GM19324 (cell line): ENCODE measurements around the gene TMPRSS13.
A peak's percentile ranks its signal among the peaks of the same experiment; 100 is the strongest.
"Not testable (repeated sequence)": the region's sequence is repeated elsewhere in the genome, so short reads cannot be mapped to it uniquely, and the experiment has no call there.

ENCODE experiments used
- ATAC-seq: cut with Tn5 transposase; IDR thresholded peaks from one replicate; pipeline ENCODE4 v1.9.1; 2021; ENCODE audit warnings: mild to moderate bottlenecking, moderate library complexity; ENCODE audit not compliant: unreplicated experiment, low FRiP score

TMPRSS13 gene

GRCh38 chr11:117950993-117951961, 22.1 kb upstream of the TMPRSS13 start:
- ATAC-seq, result no peak

- no peak for ATAC-seq
Observed at GRCh38 chr11:117950301-117950700, 21.1 kb upstream of the TMPRSS13 start.

- ATAC-seq, result no peak
Observed at GRCh38 chr11:117949062-117949461, 19.9 kb upstream of the TMPRSS13 start.

GRCh38 chr11:117948466-117948865, 19.3 kb upstream of the TMPRSS13 start:
- not testable (repeated sequence) for ATAC-seq

- ATAC-seq, result not testable (repeated sequence)
Observed at GRCh38 chr11:117947751-117948150, 18.5 kb upstream of the TMPRSS13 start.

- ATAC-seq, result no peak
Observed at GRCh38 chr11:117946842-117947526, 17.8 kb upstream of the TMPRSS13 start.

- ATAC-seq, result no peak
Observed at GRCh38 chr11:117946156-117946841, 17.1 kb upstream of the TMPRSS13 start.

- no peak for ATAC-seq
Observed at GRCh38 chr11:117945047-117945810, 16.0 kb upstream of the TMPRSS13 start.

- ATAC-seq, result no peak
Observed at GRCh38 chr11:117944554-117944953, 15.4 kb upstream of the TMPRSS13 start.

GRCh38 chr11:117941976-117942654, 12.9 kb upstream of the TMPRSS13 start:
- ATAC-seq, result no peak

- ATAC-seq, result no peak
Observed at GRCh38 chr11:117941163-117941707, 12.0 kb upstream of the TMPRSS13 start.

GRCh38 chr11:117940736-117941135, 11.5 kb upstream of the TMPRSS13 start:
- no peak for ATAC-seq

- ATAC-seq, result no peak
Observed at GRCh38 chr11:117936973-117937372, 7.8 kb upstream of the TMPRSS13 start.

- no peak for ATAC-seq
Observed at GRCh38 chr11:117934526-117935307, 5.5 kb upstream of the TMPRSS13 start.

- no peak for ATAC-seq
Observed at GRCh38 chr11:117933930-117934329, 4.7 kb upstream of the TMPRSS13 start.

GRCh38 chr11:117933475-117933874, 4.3 kb upstream of the TMPRSS13 start:
- no peak for ATAC-seq

GRCh38 chr11:117932947-117933346, 3.7 kb upstream of the TMPRSS13 start:
- ATAC-seq, result no peak

GRCh38 chr11:117932426-117932825, 3.2 kb upstream of the TMPRSS13 start:
- ATAC-seq, result no peak

GRCh38 chr11:117931971-117932370, 2.8 kb upstream of the TMPRSS13 start:
- ATAC-seq, result peak; percentile 39
